NCI-H2196 treated with DMSO at 0.1 percent for 48 hours (cell line): ENCODE results near the gene SCAPER.
"Not testable (repeated sequence)": the region's sequence is repeated elsewhere in the genome, so short reads cannot be mapped to it uniquely, and the experiment has no call there.

ENCODE experiments used
- DNase-seq: peaks from one replicate; lab custom pipeline; 2025; ENCODE audit not compliant: unreplicated experiment; lab: John Stamatoyannopoulos, UW

Gene SCAPER

DNA sequence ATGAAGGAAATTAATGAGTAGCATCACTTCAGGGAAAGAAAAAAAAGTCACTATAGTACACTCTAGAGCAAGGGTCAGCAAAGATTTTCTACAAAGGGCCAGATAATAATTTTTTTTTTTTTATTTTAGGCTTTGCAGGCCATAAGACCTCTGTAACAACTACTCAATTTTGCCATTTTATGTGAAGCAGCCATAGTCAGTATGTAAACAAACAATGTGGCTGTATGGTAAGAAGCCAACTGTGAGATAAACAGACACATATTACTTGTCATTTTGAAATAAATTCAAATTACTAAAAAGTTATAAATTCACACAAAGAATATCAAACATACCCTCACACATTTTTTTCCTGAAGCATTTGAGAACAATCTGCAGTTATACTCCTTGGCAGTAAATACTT lies 40.6 kb downstream of the SCAPER start:
- DNase-seq: no peak

DNA sequence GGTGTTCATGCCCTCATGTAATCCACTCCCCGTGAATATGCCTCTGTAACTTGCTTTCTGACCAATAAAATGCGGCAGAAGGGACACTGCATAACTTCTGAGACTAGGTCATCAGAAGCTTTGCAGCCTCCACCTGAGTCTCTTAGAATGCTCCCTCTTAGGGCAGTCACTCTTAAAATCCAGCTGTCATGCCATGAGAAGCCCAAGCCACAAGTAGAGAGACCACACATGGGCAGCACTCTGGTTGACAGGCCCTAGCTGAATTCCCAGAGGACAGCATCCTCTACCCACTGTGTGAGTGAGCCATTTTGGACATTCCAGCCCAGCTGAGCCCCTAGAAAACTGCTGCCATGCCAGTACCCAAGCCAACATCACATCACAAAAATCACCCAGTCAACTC lies 41.4 kb downstream of the SCAPER start:
- DNase-seq: no peak

DNA sequence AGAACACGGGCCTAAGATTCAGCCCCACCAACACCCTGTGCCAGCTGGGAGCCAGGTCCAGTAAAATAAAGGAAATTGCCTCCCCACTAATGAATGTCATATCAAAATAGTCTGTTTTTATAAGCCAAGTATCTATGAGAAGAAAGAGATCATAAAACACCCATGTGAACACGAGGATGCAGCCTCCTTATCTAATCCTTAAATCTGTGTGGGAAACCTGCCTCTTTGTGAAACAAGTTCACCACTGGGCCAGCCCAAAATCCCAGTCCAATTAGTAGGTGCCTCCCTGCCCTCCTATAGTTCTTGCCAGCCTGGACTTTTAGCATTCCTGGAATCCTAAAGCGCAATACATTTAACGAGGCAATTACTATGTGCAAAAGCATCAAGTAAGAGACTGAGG lies 42.0 kb downstream of the SCAPER start:
- no peak for DNase-seq

DNA sequence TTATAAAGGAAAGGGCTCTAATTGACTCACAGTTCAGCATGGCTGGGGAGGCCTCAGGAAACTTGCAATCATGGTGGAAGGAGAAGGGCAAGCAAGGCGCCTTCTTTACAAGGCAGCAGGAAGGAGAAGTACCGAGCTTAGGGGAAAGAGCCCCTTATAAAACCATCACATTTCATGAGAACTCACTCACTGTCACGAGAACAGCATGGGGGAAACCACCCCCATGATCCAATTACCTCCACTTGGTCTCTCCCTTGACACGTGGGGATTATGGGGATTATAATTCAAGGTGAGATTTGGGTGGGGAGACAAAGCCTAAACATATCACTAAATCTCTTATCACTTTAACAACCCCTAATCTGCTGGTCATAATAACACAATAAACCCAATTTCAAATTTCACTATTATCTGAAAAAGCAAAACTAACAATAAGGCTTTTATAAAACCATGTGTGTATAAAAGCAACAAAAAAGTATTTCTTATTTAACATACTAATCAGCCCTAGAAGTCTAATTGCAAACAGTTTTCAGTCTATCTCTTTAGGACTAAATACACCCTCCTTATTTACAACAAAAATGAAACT lies 43.2 kb downstream of the SCAPER start:
- DNase-seq: no peak

DNA sequence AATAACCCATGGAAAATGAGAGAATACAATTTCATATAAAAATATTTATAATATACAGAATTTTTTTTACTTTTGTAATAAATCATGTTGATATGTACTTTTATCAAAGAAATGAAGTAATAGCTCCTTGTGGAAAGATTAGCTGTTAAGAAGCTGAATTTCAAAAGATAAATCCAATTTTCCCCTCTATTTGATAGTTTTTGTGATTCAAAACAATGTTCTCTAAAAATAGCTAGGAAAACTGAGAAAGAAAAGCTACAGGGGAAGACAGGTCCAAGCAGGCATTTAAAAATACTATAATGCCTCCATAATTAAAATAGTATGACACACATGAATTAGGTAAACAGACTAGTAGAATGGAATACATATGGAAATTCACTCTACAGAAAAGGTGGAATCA lies 44.9 kb downstream of the SCAPER start:
- no peak for DNase-seq

DNA sequence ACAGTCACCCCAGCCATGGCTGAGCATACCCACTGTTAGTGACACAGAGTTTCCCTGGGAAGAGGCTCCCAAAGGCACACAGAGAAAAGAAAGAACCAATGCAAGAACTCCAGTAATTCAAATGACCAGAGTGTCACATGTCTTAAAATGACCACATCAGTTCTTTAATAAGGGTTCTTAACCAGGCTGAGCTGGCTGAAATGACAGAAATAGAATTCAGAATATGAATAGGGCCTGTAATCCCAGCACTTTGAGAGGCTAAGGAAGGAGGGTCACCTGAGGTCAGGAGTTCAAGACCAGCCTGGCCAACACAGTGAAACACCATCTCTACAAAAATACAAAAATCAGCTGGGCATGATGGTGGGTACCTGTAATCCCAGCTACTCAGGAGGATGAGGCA lies 54.8 kb downstream of the SCAPER start:
- not testable (repeated sequence) for DNase-seq

DNA sequence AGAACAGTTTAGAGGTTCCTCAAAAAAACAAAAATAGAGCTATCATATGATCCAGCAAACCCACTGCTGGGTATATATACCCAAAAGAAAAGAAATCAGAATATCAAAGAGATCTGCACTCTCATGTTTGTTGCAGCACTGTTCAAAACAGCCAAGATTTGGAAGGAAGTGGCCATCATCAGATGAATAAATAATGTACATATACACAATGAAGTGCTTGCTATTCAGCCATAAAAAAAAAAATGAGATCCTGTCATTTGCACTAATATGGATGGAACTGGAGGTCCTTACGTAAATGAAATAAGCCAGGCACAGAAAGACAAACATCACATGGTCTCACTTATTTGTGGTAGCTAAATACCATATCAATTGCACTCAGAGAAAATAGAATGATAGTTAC lies 58.4 kb downstream of the SCAPER start:
- DNase-seq: no peak

DNA sequence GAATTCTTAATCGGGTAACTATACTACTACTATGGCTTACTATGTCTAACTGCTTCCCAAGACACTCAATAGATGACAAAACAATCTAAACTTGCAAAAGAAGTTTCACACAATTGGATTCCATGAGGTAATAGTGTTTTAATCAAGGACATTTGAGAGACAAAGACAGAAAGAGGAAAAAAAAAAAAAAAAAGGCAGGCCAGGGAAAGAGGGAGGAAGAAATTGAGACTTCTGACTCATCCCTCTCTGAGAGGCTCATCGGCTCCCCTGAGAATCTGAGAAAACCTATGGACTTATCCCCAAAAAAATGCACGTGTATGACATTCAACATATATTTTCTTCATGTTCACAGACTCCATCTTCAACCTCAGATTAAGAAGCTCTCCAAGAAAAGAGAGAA lies 61.0 kb downstream of the SCAPER start:
- no peak for DNase-seq

DNA sequence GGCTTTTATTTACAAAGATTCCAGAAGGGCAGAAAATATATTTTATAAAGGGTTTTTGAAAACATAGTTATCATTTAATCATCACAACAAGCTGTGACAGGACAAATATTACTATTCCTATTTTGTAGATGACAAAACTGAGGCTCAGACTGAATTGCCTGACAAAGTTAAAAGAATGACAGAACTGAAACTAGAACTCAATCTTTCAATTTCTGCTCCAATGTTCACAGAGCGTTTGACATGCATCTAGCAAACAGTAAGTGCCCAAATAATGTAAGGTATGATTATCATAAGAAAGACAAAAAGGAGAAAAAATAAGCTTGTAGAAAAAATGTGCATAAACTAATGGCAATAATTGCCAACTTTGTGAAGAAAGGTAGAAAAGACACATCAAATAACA lies 61.9 kb downstream of the SCAPER start:
- no peak for DNase-seq

DNA sequence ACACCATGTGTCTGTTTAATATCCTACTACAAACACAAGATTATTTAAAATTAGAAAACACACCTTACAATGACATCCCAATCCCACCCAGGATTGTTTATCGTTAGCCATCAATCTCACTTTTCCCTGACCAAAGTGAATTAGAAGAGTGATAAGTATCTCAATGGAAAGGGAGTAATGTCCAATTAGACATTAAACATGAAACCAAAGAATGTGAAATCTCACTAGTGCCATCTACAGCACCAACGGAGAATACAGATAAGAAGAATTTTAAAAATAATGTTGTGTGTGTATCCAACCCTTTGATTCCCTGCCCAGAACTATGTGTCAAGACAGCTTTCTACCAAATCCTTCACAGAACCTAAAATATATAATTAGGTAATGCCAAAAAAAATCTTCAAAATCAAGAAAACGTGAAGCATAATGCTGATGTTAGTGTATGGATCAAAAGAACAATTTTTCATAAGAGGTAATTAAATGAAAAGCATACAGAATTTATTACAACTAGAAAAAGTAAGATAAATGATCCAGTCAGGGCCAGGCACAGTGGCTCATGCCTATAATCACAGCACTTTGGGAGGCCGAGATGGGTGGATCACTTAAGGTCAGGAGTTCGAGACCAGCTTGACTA lies 64.2 kb downstream of the SCAPER start:
- no peak for DNase-seq

DNA sequence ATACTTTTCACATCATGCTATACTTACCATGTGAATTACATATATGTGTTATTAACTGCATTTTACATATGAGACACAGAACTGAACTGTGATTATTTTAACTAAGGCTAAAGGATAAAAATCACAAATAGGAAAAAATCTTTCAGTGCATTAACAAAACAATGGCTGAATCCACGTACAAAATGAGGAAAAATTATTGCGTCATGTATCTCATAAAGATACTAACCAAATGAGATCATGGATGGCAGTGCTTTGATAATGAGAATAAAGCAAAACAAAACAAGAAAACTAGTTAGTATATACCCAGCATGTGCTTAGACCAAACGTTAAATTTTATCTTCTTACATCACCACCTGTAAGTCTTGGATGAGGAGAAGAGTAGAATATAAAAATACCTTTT lies 66.0 kb downstream of the SCAPER start:
- DNase-seq: no peak

DNA sequence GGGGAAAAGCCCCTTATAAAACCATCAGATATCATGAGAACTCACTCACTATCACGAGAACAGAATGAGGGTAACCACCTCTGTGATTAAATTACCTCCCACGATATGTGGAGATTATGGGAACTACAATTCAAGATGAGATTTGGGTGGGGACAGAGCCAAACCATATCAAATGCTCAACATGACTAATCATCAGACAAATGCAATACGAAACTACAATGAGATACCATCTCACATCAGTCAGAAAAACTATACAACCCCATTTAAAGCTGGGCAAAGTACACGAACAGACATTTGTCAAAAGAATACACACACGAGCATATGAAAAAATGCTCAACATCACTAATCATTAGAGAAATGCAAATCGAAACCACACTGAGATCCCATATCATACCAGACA lies 67.7 kb downstream of the SCAPER start:
- DNase-seq: no peak

DNA sequence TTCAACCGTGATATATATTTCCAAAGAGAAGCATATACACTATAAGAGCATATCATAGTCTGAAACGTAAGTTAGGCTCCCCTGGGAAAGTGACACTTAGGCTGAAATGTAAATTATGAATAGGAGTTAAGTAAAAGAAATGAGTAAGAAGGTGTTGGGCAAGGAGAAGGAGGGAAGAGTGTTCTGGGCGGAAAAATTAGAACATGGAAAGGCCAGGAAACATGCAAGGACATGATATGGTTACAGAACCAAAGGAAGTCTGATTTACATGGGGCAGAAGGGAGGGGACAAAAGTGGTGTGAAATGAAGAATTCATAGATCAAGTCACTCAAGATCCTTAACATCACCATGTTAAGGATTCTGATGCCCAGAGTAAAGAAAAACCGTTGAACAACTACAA lies 75.2 kb downstream of the SCAPER start:
- DNase-seq: no peak

DNA sequence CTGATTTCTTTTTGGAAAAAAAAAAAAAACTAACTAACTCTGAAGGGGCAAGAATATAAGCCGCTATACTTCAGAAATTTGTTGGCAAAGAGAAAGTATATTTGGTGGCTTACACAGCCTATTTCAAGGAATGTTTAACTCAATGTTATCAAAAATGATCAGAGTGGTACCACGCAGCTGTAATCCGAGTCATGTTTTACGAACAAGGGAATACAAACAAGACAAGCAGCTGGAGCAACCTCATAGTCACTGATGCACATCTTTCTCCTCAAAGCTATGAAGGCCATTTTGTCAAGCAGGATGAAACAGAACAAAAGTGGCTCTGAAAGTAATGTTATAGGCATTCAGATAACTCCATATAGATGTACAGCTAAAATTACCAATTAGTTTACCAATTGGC lies 81.2 kb downstream of the SCAPER start:
- DNase-seq: peak; percentile 73

DNA sequence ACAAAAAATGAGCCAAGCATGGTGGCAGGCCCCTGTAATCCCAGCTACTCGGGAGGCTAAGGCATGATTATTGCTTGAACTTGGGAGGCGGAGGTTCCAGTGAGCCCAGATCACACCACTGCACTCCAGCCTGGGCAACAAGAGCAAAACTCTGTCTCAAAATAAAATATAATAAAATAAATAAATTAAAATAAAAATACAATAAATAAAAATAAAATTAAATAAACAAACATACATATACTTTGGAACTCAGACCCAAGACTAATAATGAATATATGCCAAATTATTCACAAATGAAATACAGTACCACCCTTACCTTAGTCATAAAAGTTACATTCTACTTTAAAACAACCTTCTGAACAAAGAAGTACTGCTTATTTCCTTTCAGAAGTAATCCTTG lies 81.8 kb downstream of the SCAPER start:
- DNase-seq: no peak

DNA sequence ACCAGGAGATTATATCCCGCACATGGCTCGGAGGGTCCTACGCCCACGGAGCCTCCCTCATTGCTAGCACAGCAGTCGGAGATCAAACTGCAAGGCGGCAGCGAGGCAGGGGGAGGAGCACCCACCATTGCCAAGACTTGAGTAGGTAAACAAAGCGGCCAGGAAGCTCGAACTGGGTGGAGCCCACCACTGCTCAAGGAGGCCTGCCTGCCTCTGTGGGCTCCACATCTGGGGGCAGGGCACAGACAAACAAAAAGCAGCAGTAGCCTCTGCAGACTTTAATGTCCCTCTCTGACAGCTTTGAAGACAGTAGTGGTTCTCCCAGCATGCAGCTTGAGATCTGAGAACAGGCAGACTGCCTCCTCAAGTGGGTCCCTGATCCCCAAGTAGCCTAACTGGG lies 86.2 kb downstream of the SCAPER start:
- not testable (repeated sequence) for DNase-seq

DNA sequence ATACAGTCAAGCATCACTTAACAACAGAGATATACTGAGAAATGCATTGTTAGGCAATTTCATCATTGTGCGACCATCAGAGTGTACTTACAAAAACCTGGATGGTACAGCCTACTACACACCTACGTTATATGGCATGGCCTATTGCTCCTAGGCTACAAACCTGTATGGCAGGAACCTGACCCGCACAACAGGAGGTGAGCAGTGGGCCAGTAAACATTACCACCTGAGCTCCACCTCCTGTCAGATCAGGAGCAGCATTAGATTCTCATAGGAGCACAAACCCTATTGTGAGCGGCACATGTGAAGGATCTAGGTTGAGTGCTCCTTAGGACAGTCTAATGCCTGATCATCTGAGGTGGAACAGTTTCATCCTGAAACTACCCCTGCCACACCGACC lies 89.7 kb downstream of the SCAPER start:
- DNase-seq: no peak

DNA sequence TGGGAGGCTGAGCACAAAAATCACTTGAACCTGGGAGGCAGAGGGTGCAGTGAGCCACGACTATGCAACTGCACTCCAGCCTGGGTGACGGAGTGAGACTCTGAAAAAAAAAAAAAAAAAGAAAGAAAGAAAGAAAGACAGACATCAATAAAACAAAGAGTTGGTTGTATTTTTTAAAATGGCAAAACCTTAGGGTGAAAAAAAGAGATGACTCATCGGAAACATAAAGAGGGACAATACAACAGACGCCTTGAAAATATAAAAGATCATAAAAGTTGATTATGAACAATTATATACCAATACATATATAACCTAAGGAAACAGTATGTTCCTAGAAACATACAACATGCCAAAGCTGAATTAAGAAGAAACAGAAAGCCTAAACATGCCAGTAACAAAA lies 92.8 kb downstream of the SCAPER start:
- DNase-seq: no peak

DNA sequence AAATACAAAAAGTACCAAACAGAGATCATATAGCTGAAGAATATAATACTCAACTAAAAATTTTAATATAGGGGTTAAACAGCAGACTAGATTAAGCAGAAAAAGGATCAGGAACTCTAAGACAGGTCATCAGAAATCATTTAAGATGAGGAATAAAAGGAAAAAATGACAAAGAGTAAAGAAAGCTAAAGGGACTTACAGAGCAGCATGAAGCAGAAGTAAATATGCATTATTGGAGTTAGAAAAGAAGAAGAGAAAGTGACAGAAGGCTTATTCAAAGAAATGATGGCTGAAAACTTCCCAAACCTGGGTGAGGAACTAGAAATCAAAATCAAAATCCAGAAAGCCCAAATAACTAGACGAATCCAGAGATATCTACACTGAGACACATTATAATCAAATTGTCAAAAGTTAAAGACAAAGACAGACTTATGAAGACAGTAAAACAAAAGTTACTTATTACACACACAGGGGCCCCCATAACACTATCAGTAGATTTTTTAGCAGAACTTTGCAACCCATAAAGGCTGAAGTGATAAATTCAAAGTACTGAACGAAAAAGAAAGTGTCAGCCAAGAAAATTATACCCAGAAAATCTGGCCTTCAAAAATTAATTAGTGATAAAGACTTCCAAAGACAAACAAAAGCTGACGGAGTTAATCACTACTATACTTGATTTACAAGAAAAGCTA lies 95.6 kb downstream of the SCAPER start:
- no peak for DNase-seq

DNA sequence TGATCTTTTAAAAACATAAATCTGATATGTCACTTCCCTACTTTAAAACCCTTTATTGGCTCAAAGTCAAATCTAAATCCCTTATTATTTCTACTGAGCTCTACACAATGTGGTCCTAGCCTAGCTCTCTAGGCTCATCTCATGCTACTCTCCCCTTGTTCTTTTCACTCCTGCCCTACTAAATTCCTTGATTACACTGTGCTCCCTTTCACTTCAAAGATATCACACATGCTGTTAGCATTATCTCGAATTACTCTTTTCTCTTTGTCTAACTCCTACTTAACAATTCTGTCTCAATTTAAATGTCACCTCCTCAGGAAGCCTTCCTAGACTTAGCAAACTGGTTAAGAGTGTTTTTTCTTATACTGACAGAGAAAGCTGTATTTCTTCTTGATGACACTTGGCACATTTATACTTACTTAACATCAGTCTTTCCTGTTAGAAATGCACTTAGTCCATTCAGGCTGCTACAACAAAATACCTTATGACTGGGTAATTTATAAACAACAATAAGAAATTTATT lies 102.0 kb downstream of the SCAPER start:
- no peak for DNase-seq

DNA sequence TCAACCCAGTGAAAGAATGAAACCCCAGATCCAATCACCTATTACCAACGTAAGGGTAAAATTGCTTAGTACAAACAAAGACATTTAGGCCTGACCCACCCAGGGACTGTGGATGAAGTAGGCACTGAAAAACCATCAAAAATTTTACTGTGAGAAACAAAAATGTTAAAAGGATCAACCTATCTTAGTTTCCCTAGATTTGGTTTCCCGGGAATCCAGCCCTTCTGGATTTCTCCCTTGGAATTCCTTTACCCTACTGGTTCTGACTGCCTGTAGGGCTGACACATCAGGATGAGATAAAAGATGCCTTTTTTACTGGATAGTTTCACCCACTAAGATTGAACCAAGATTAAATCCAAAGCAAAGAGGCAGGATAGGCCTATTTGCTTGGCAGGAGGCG lies 102.7 kb downstream of the SCAPER start:
- no peak for DNase-seq

DNA sequence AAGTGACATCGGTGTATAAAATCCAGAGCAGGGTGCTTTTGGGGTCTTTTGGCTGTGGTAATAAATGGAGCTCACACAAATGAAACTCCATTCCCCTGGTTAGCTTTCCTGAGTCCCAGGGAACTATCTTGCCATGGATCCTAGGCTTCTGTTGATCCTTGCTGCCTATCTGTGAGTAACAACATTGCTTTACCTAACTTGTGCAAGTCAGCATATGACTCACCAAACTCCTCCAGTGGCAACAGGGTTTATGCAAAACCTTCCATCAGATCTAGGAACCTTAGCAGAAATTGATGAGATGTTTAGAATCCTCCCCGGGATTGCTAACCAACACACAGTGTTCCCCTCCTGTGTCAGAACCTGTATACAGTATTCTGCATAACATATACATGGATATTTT lies 105.4 kb downstream of the SCAPER start:
- DNase-seq: no peak

DNA sequence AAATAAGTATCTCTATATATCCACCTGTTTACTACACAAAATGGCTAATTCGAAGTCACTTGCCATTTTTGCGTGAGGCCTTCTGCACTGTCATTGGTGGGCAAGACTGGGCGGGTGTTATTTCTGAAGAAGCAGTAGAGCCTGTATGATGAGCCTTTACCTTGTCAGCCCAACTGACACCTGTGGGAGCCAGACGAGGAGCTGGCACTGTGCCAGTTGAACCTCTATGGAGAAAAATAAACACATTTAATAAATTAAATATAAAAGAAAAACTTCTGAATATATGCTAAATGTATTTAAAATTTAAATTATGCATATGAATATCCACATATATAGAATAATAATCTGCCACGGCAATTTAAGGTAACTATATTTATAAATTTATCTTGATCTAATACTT lies 109.9 kb downstream of the SCAPER start:
- no peak for DNase-seq
